K562 (cell line): Measurements from ENCODE around the gene UBE2O. TPM values are rescaled to one million over a fixed set of nuclear protein-coding genes. Genes with fewer than 3 reads are reported as not detected.
A peak's percentile ranks its signal among the peaks of the same experiment; 100 is the strongest.

Experiments
- ATAC-seq: fragments of 200-7000 bp; cut with Tn5 transposase; 3 replicates; pipeline ENCODE4 v1.9.1; 2020; ENCODE audit warnings: moderate library complexity
- BruUV-seq: library from RNA; stranded (reverse); fragments of 400-500 nt; replicated peaks from 2 replicates; lab custom pipeline; 2021; lab: Mats Ljungman, UMichigan
- CTCF ChIA-PET: fragments of 300-600 bp; formaldehyde crosslinking; extraction: SDS; loops from one replicate; lab custom pipeline; 2021; ENCODE audit warnings: low intra/inter-chr PET ratio; lab: Yijun Ruan, JAX
- POLR2A ChIA-PET: fragments of 300-600, 350-650 bp; sonication (Branson Sonifier 250); formaldehyde crosslinking; extraction: SDS; loops from one replicate; lab custom pipeline; 2021; ENCODE audit warnings: antibody characterized with exemption, inconsistent platforms; lab: Yijun Ruan, JAX
- DNase-seq, 4 experiments: peaks; one replicate each; pipeline versions ENCODE4 v3.0.0 to v3.0.0-alpha.2; 2011 to 2018; ENCODE audit warnings: low spot score in 3 of 4, mixed read lengths in 3 of 4; ENCODE audit errors: extremely low read depth in 1 of 4
- FAIRE-seq: peaks from 2 replicates; lab custom pipeline; 2011; peaks lifted over from hg19 to GRCh38; lab: Jason Lieb, UNC
- H2AFZ ChIP-seq: 2 replicates; pipeline ENCODE4 v1.6.0; 2011; ENCODE audit warnings: low read depth, low read length, control low read depth, inconsistent platforms
- H3K27ac ChIP-seq: fragments of 200-600 bp; 3 replicates; pipeline ENCODE4 v1.8.0; 2011; ENCODE audit warnings: low read depth, mild to moderate bottlenecking, control low read depth, inconsistent platforms, low read length, moderate library complexity, mixed read lengths; ENCODE audit errors: extremely low read depth
- H3K27me3 ChIP-seq, 2 experiments: fragments of 300-600 bp in 1 of 2; 2 replicates in 1 of 2; 3 replicates in 1 of 2; pipeline versions ENCODE4 v1.6.0 to v1.8.0; 2011; ENCODE audit warnings: inconsistent platforms in 2 of 2, low read length in 2 of 2, mild to moderate bottlenecking in 1 of 2, mixed read lengths in 1 of 2, moderate library complexity in 1 of 2; ENCODE audit not compliant: control insufficient read depth in 2 of 2, insufficient read depth in 2 of 2
- H3K36me3 ChIP-seq: fragments of 300-600 bp; 3 replicates; pipeline ENCODE4 v1.8.0; 2011; ENCODE audit warnings: mild to moderate bottlenecking, low read length, inconsistent platforms; ENCODE audit not compliant: control insufficient read depth, insufficient read depth
- H3K4me1 ChIP-seq, 2 experiments: fragments of 200-600 bp in 1 of 2; replicated peaks in 1 of 2; 2 replicates in 1 of 2; 3 replicates in 1 of 2; pipeline versions ENCODE4 v1.5.1 to v1.8.0; 2011; ENCODE audit warnings: inconsistent platforms in 2 of 2, low read length in 2 of 2, mild to moderate bottlenecking in 1 of 2, mixed read lengths in 1 of 2, moderate library complexity in 1 of 2; ENCODE audit not compliant: control insufficient read depth in 2 of 2, insufficient read depth in 2 of 2
- H3K4me2 ChIP-seq: 2 replicates; pipeline ENCODE4 v1.6.1; 2011; ENCODE audit warnings: low read length, control low read depth, inconsistent platforms, mixed read lengths; ENCODE audit not compliant: insufficient read depth
- H3K4me3 ChIP-seq: fragments of 200-600 bp; sonication (generic), shearing (Covaris generic); 2 replicates; pipeline ENCODE4 v1.5.1; 2016; ENCODE audit warnings: control low read depth, inconsistent platforms
- H3K79me2 ChIP-seq: fragments of 200-600 bp; 3 replicates; pipeline ENCODE4 v1.8.0; 2011; ENCODE audit warnings: low read length, inconsistent platforms; ENCODE audit not compliant: control insufficient read depth, insufficient read depth
- H3K9ac ChIP-seq, 2 experiments: 2 replicates each; pipeline versions ENCODE4 v1.6.0 to v1.6.1; 2011; ENCODE audit warnings: low read depth in 2 of 2, low read length in 2 of 2, control low read depth in 1 of 2, inconsistent platforms in 1 of 2, mild to moderate bottlenecking in 1 of 2, mixed read lengths in 1 of 2; ENCODE audit not compliant: insufficient read depth in 1 of 2
- H3K9me1 ChIP-seq: one replicate; pipeline ENCODE4 v1.6.0; 2011; ENCODE audit warnings: inconsistent platforms, mild to moderate bottlenecking, low read length, moderate library complexity; ENCODE audit not compliant: control insufficient read depth, insufficient read depth
- H3K9me3 ChIP-seq: replicated peaks from 2 replicates; pipeline ENCODE4 v1.5.1; 2011; ENCODE audit warnings: low read depth, low read length, inconsistent platforms; ENCODE audit not compliant: control insufficient read depth, insufficient read depth
- H4K20me1 ChIP-seq: replicated peaks from 2 replicates; pipeline ENCODE4 v1.6.1; 2011; ENCODE audit warnings: low read length, inconsistent platforms, mixed read lengths; ENCODE audit not compliant: control insufficient read depth, insufficient read depth
- NEUROD1 ChIP-seq: fragments of 150-350 bp; IDR thresholded peaks from 2 replicates; pipeline ENCODE4 v1.6.1; 2014; ENCODE audit warnings: borderline replicate concordance, low read length, low read depth; ENCODE audit not compliant: partially characterized antibody
- POLR2AphosphoS5 ChIP-seq: IDR thresholded peaks from 2 replicates; pipeline ENCODE4 v1.6.1; 2011; ENCODE audit warnings: mild to moderate bottlenecking, low read depth, low read length, moderate library complexity; ENCODE audit not compliant: control insufficient read depth, insufficient read depth
- ZNF584 ChIP-seq: fragments of 200-800 bp; sonication (Bioruptor generic); IDR thresholded peaks from 2 replicates; pipeline ENCODE4 v1.6.1; 2016; ENCODE audit warnings: low read depth, mild to moderate bottlenecking, missing genetic modification characterization, missing compliant biosample characterization
- WGBS: fragments of 100-300 bp; shearing (Covaris generic); methylation state at CpG from one replicate; pipeline ENCODE4 v1.1.6; 2016; ENCODE audit warnings: low coverage, mixed read lengths; ENCODE audit not compliant: insufficient coverage; ENCODE audit errors: missing lambda C conversion rate; 5-methylcytosine and 5-hydroxymethylcytosine counted together
- in situ Hi-C: fragments of 300-500 bp; cut with MboI; formaldehyde crosslinking; loops from 4 replicates; pipeline ENCODE4 v1.15.0; 2018; ENCODE audit warnings: inconsistent platforms, mixed read lengths
- intact Hi-C: fragments of 100-400 bp; cut with micrococcal nuclease; formaldehyde crosslinking; loops from 2 replicates; pipeline ENCODE4 v1.14.2; 2022
- polyA plus RNA-seq, 8 experiments: library from polyadenylated mRNA; depleted of rRNA in 4 of 8; stranded (reverse) in 5 of 8; unstranded in 3 of 8; fragments of >200 nt; fragmentation: Nextera tagmentation in 2 of 8; fragmentation: Illumina TruSeq in 1 of 8; extraction: Ambion mirVana in 2 of 8; extraction: Trizol in 1 of 8; gene quantifications; 2 replicates each; pipeline versions ENCODE4 v1.2.1 to v1.2.3, GENCODE V29; 2011 to 2014; ENCODE audit warnings: inconsistent platforms in 1 of 8, missing spikeins in 1 of 8
- total RNA-seq, 7 experiments: library from RNA; depleted of rRNA in 6 of 7; stranded (reverse); fragments of >200 nt in 6 of 7; fragmentation: Illumina TruSeq in 2 of 7; extraction: Trizol in 2 of 7; gene quantifications; 2 replicates each; pipeline versions ENCODE4 v1.2.1 to v1.2.3, GENCODE V29; 2011 to 2021; ENCODE audit warnings: low replicate concordance in 1 of 7

Gene UBE2O
- total and polyA plus RNA-seq, 9 of the 15 experiments (the other 6 are each of a cell fraction or from before 2014, with no cell fraction given): 1.6 to 39.7 (median 13.3) TPM

GRCh38 chr17:76428511-76428910 is 24.4 kb downstream of the UBE2O start (continued):
- no peak for TF ChIP-seq NEUROD1
- TF ChIP-seq POLR2AphosphoS5: no peak
- TF ChIP-seq, all 486 proteins: peak for 0

- BruUV-seq: no TSS peak
- no peaks in the 10 kb centered on the region; a peak in 2 of 5 replicates for H3K4me1 ChIP-seq
- no peak overlapping the region for H3K4me2 ChIP-seq
- no peak overlapping the region for H3K27ac ChIP-seq
- ChIA-PET POLR2A (interaction anchor here (0.6 to 1.6 kb wide), 6 partner anchors 8 to 199 kb away, joined by 3 to 5 read pairs (median 4); partner anchors contain the start of gene PRPSAP1), CTCF (no interaction called here)
- no peak for DNase-seq
- H3K4me3 ChIP-seq: no peak overlapping the region
- H3K36me3 ChIP-seq: peaks cover 2% of the 10 kb centered on the region; the same call in 1 of the 3 replicates
- ATAC-seq: no peak
- H3K9me1 ChIP-seq: no peaks in the 10 kb centered on the region
- no peak overlapping the region for H2AFZ ChIP-seq
- FAIRE-seq: no peak
- H3K9me3 ChIP-seq: no peaks in the 10 kb centered on the region
- peak overlapping the region in 1 of 2 experiments; percentile 50; a peak in 1 of 4 replicates for H3K9ac ChIP-seq
- 83% methylated on average over 8 of the region's 8 CpGs for WGBS
- H4K20me1 ChIP-seq: peaks cover 16% of the 10 kb centered on the region
- intact Hi-C loops: no loop called here
- in situ Hi-C loops: no loop called here
- TF ChIP-seq ZNF584: no peak
- TF ChIP-seq, all 486 proteins: peak for 0
- no peaks in the 10 kb centered on the region for H3K27me3 ChIP-seq
- peaks cover 46% of the 10 kb centered on the region for H3K79me2 ChIP-seq
Measured at GRCh38 chr17:76427501-76428231, 25.3 kb downstream of the UBE2O start.
